Measurements from ENCODE around the gene ARHGAP10.
"Not testable (repeated sequence)": the region's sequence is repeated elsewhere in the genome, so short reads cannot be mapped to it uniquely, and the experiment has no call there.

ARHGAP10 gene

DNA sequence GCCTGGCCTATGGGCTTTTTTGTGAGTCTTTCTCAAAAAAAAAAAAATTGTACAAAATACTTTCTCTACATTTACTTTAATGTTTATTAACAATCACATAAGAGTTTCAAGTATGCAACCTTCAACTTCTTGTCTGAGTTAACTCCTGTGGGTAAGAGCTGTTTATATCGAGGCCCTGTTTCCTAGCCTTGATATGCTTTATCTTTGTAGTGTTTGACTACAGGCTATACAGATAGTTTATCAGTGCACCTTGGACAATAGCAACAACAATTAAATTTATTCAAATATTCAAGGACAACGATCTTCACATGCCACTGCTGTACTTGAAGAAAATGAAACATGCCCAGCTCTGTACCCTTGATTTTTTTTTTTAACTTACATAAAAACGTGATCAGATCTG lies 178.4 kb downstream of the ARHGAP10 start:
- TF ChIP-seq, protein P1, sequence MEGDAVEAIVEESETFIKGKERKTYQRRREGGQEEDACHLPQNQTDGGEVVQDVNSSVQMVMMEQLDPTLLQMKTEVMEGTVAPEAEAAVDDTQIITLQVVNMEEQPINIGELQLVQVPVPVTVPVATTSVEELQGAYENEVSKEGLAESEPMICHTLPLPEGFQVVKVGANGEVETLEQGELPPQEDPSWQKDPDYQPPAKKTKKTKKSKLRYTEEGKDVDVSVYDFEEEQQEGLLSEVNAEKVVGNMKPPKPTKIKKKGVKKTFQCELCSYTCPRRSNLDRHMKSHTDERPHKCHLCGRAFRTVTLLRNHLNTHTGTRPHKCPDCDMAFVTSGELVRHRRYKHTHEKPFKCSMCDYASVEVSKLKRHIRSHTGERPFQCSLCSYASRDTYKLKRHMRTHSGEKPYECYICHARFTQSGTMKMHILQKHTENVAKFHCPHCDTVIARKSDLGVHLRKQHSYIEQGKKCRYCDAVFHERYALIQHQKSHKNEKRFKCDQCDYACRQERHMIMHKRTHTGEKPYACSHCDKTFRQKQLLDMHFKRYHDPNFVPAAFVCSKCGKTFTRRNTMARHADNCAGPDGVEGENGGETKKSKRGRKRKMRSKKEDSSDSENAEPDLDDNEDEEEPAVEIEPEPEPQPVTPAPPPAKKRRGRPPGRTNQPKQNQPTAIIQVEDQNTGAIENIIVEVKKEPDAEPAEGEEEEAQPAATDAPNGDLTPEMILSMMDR (IDR thresholded peaks at IDR 0.05; ENCODE audit: insufficient read depth, low read length, poor library complexity, severe bottlenecking), result no peak
- H3K36me3 ChIP-seq (ENCODE audit: control insufficient read depth, insufficient read depth, low read length), result peaks cover 3% of the 10 kb centered on the region
- DNase-seq (ENCODE audit: extremely low read depth, insufficient read length), result no peak
- H3K27me3 ChIP-seq (replicated peaks; ENCODE audit: control insufficient read depth, insufficient read depth, low read length), result no peaks in the 10 kb centered on the region
- no peak overlapping the region for H3K4me3 ChIP-seq (replicated peaks; ENCODE audit: low read depth, low read length)

DNA sequence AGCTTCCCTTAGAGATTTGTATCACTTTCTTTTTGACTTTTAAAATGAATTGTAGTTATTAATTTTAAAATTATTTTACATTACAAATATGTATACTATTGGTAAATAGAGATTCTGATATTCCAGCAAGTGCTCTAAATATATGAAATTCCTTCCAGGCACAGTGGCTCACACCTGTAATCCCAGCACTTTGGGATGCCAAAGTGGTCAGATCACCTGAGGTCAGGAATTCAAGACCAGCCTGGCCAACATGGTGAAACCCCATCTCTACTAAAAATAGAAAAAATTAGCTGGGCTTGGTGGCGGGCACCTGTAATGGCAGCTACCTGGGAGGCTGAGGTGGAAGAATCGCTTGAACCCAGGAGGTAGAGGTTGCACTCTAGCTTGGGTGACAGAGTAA lies 180.2 kb downstream of the ARHGAP10 start:
- H3K4me3 ChIP-seq (replicated peaks; ENCODE audit: low read depth, low read length); H3K27me3 ChIP-seq (replicated peaks; ENCODE audit: control insufficient read depth, insufficient read depth, low read length); DNase-seq (ENCODE audit: extremely low read depth, insufficient read length); H3K36me3 ChIP-seq (ENCODE audit: control insufficient read depth, insufficient read depth, low read length): not testable (repeated sequence)

GRCh38 chr4:147913137-147913536 lies 181.2 kb downstream of the ARHGAP10 start:
- no peak for DNase-seq (ENCODE audit: extremely low read depth, insufficient read length)
- H3K36me3 ChIP-seq (ENCODE audit: control insufficient read depth, insufficient read depth, low read length), result peaks cover 3% of the 10 kb centered on the region
- TF ChIP-seq, protein P1 (IDR thresholded peaks at IDR 0.05; ENCODE audit: insufficient read depth, low read length, poor library complexity, severe bottlenecking), result no peak
- H3K4me3 ChIP-seq (replicated peaks; ENCODE audit: low read depth, low read length), result no peak overlapping the region
- H3K27me3 ChIP-seq (replicated peaks; ENCODE audit: control insufficient read depth, insufficient read depth, low read length), result no peaks in the 10 kb centered on the region

DNA sequence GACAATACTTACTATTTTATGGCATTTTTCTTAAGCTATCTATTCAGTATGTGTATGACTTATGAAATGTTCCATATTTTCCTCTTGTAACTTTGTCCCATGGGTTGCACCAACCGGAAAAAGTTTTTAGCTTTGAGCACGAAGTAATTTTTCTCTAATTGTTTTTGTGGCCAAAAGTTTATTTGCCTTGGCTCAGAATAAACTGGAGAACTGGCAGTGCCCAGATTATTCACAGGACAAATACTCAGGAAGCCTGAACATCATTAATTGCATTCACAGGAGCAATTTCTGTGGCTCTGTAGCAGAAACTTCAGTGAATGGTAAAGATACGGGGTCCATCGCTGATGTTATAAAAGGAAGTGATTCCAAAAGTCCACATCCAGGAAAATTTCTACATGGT lies 184.5 kb downstream of the ARHGAP10 start:
- DNase-seq (ENCODE audit: extremely low read depth, insufficient read length), result no peak
- H3K36me3 ChIP-seq (ENCODE audit: control insufficient read depth, insufficient read depth, low read length), result peaks cover 5% of the 10 kb centered on the region

DNA sequence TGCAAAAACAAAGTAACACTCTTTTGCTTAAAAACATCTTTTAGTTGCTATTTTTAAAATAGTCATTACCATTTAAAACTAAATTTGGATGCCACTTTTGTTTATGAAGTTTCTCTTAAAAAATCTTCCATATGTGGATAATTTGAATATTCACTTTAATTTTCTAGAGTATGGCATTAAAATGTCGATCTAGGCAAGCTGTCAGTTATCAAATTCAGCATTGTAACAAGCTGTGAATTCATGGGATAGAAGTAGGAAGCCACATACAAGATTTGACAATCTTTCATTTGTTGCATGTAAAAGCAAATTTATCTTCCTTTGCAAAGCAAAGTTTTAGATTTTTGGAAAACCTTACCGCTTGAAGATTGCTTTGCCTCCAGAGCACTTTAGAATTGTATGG lies 191.5 kb downstream of the ARHGAP10 start:
- DNase-seq (ENCODE audit: extremely low read depth, insufficient read length), result no peak
- Histone ChIP-seq H3K36me3 (ENCODE audit: control insufficient read depth, insufficient read depth, low read length) (peaks cover 2% of the 10 kb centered on the region), H3K27me3 (replicated peaks; ENCODE audit: control insufficient read depth, insufficient read depth, low read length) (no peaks in the 10 kb centered on the region), H3K4me3 (replicated peaks; ENCODE audit: low read depth, low read length) (no peak overlapping the region)
- TF ChIP-seq, protein P1 (IDR thresholded peaks at IDR 0.05; ENCODE audit: insufficient read depth, low read length, poor library complexity, severe bottlenecking), result no peak

More for the DNA sequence above, 184.5 kb downstream of the ARHGAP10 start:
- H3K27me3 ChIP-seq (replicated peaks; ENCODE audit: control insufficient read depth, insufficient read depth, low read length), result no peaks in the 10 kb centered on the region
- H3K4me3 ChIP-seq (replicated peaks; ENCODE audit: low read depth, low read length), result no peak overlapping the region
- TF ChIP-seq, protein P1 (IDR thresholded peaks at IDR 0.05; ENCODE audit: insufficient read depth, low read length, poor library complexity, severe bottlenecking), result no peak

DNA sequence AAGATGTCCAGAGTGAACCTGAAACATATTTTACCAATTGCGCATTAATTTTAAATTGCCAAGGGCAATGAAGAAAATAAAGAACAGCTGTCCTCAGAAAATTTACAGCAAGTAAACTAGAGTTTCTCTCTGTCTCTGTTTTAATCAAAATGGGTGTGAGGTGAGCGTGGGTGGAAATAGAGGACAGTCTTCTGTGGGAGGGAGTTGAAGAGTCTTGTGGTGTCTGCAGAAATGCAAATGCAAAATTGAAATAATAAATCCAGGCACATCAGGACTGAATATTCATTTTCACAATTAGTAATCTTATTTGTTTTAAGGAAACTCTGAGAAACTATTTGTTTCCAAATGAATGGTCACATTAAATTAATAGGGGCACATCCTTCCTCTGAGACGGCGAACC lies 192.0 kb downstream of the ARHGAP10 start:
- H3K4me3 ChIP-seq (replicated peaks; ENCODE audit: low read depth, low read length), result no peak overlapping the region
- peak; percentile 28 for DNase-seq (ENCODE audit: extremely low read depth, insufficient read length)
- TF ChIP-seq, protein P1 (IDR thresholded peaks at IDR 0.05; ENCODE audit: insufficient read depth, low read length, poor library complexity, severe bottlenecking), result no peak
- H3K27me3 ChIP-seq (replicated peaks; ENCODE audit: control insufficient read depth, insufficient read depth, low read length), result no peaks in the 10 kb centered on the region
- H3K36me3 ChIP-seq (ENCODE audit: control insufficient read depth, insufficient read depth, low read length), result no peaks in the 10 kb centered on the region; the same call in none of the 2 replicates
